IPS-11a (cell line): Measurements from ENCODE around the gene ROS1.

Experiments used
- H3K4me3 ChIP-seq: one replicate; pipeline ENCODE4 v1.5.1; 2013; ENCODE audit warnings: low read depth, low read length, control low read depth

ROS1 gene

DNA sequence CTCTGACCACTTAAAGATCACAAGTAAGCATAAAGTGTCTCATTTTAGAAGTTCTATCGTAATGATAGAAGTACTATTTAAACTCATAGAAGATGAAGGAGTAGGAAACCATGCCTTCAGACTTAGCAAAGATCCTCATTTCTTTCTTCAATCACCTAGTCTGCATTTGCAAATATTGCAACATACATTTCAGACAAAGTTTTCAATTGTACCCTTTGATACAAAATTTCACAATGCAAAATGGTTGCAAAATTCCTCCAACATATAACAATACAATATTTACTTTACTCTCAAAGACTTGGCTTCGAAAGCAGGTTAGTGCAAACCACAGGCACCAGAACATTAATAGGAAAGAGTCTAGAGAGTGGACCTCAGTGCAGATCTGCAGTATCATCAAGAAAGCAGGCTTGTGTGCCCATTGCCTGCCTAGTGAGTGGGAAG lies 16.1 kb upstream of the ROS1 start:
- H3K4me3 ChIP-seq: no peak overlapping the region

GRCh38 chr6:117440706-117441525 lies 15.2 kb upstream of the ROS1 start:
- H3K4me3 ChIP-seq: no peak overlapping the region

DNA sequence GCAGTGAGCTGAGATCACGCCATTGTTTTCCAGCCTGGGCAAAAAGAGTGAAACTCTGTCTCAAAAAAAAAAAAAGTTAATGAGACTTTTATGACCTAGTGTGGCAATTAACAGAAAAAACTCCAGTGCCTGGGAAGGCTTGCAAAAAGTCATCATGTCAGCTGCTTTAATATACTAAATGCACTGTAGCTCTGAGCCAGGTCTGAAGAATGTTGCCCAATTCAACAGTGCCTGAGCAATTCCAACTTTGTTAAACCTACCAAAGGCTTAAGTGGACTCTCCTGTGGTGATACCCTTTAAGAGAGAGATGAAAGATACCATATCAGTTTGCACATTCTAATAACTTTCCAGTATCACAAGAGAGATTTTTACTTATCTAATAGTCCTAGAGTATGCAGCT lies 6.5 kb upstream of the ROS1 start:
- H3K4me3 ChIP-seq: no peak overlapping the region

- no peak overlapping the region for H3K4me3 ChIP-seq
These were observed 2.0 kb downstream of the ROS1 start for GRCh38 chr6:117423754-117424153.

- H3K4me3 ChIP-seq: no peak overlapping the region
These were observed 7.4 kb downstream of the ROS1 start for GRCh38 chr6:117418320-117418719.

GRCh38 chr6:117417851-117418250 lies 7.9 kb downstream of the ROS1 start:
- no peak overlapping the region for H3K4me3 ChIP-seq

DNA sequence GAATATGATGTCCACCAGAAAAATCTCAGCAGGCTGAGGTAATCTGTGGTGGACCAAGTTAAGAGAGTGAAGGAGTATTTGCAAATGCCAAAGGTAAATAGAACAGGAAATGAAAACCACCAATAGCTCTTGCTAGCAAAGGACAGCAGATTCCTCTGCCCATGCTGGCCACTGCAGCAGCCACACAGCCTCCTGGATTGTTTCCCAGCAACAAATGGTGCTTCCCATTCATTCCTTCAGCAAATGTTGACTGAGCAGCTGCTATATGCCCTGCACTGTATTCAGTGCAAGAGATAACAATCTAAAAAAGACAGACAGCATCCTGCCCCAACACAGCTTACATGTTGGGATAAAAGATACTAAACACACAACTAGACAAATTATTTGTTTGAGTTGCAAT lies 11.0 kb downstream of the ROS1 start:
- H3K4me3 ChIP-seq: no peak overlapping the region

GRCh38 chr6:117411474-117411873 lies 14.3 kb downstream of the ROS1 start:
- H3K4me3 ChIP-seq: no peak overlapping the region

GRCh38 chr6:117409863-117410262 lies 15.9 kb downstream of the ROS1 start:
- H3K4me3 ChIP-seq: no peak overlapping the region

- H3K4me3 ChIP-seq: no peak overlapping the region
These were observed 16.3 kb downstream of the ROS1 start for GRCh38 chr6:117409420-117409819.

DNA sequence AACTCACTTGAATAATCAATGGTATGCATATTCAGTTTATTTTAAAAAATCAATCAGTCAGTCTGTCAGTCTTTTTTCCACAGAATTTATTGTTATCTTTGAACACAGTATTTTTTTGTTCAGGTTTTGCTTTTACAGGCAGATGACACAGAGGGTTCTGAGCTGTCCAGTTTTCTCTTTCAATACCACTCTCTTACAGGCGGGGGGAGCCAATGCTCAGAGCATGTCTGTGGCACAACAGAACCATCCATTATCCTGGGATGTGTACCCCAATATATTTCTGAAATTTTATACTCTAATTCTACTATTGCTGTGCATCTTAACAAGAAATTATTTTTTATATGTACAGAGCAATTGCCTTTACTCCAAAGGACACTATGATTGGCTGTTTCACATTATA lies 21.2 kb downstream of the ROS1 start:
- no peak overlapping the region for H3K4me3 ChIP-seq

DNA sequence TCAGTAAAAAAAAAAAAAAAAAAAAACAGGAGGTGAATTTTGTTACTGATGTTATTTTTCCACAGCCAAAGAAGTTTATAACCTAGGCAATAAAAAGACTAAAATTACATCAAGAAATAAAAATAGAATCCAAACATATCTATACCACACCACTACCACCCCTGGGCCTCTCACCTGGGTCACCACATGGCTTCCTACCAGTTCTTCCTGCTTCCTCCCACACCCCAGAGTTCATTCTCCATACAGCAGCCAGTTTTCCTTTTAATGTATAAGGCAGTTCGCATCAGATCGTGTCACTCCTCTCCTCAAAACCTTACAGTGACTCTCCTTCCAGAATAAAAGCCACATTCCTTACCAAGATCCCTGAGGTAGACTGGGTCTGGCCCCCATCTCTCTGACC lies 23.9 kb downstream of the ROS1 start:
- no peak overlapping the region for H3K4me3 ChIP-seq

DNA sequence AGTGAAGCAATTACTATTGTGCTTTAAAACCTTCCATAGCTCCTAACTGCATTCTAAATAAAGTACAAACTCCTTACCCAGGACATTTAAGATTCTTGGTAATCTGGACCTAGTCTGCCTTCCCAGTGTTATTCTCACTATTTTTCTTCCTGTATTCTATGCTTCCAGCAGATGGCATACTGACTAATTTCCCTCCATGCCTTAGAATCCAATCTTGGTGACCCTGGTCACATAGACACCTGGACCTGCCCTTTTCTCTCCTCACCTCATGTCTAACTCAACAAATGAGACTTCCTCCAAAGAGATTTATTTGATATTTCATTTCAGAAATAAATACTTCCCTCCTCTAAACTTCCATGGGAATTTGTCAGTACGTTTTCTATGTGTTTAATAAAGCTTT lies 25.8 kb downstream of the ROS1 start:
- H3K4me3 ChIP-seq: no peak overlapping the region

DNA sequence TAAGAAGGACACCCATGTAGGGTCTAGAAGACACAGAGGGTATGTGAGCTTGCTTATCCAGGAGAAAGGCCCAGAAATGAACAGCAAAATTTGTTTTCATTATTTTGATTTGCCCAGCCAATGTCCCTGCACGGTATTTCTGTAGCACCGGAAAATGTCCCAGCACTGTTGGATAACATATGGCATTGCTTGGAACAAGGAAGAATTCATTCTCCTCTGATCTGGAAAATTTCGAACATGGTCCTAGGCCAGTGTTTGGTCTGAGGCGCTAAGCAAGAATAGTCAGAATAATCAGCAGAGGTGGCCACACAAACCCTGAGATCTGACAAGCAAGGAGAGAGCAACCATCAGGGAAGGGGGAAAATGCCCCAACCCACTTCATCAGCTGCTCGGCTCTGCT lies 26.6 kb downstream of the ROS1 start:
- H3K4me3 ChIP-seq: no peak overlapping the region

GRCh38 chr6:117397536-117398227 lies 28.1 kb downstream of the ROS1 start:
- H3K4me3 ChIP-seq: no peak overlapping the region

DNA sequence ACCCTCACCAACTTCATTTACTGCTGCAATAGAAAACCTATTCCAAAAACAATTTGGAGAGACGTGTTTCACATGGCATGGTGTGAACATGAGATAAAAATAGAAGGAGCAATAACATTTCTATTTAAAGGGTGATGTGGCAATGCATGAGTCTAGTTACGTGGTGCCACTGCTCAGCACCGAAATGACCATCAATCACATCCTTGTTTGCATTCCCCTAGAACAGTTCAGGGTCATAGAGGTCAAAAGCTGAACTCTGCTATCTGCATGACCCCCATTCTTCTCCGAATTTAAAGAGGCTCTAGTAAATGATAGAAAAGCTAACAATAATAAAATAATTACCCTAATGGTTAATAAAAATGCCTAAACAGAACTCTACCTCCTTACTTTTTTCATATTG lies 29.5 kb downstream of the ROS1 start:
- no peak overlapping the region for H3K4me3 ChIP-seq

- no peak overlapping the region for H3K4me3 ChIP-seq
These were observed 30.6 kb downstream of the ROS1 start for GRCh38 chr6:117395164-117395563.

GRCh38 chr6:117393045-117393444 lies 32.7 kb downstream of the ROS1 start:
- no peak overlapping the region for H3K4me3 ChIP-seq

DNA sequence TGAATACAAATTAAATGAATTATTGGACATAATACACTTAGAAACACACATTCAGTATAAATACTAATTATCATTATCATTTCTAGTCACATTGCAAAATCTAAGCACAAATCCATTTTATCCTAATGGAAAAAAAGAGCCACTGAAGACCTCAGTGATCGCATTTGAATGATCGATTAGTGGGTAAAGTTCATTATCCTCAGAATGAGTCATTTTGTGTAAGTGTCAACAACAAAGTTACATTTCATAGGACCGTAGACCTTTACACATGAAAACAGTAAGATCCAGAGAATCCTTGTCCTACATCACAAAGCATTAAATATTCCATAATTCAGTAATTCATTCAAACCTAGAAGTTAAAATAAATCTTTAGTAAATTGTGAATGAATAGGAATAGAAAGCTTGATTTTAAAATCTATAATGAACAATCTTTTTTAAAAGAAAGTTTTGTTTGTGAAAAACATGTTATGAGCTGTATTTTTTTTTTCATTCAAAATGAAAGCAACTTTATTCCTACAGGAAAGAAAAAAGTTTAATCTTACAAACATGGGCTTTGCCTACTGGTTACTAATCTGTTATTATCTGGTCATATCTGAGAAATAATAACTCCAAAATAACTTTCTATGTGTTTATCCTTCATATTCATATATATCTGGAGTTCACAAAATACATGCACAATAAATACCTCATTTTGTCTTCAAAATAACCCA lies 33.7 kb downstream of the ROS1 start:
- no peak overlapping the region for H3K4me3 ChIP-seq

DNA sequence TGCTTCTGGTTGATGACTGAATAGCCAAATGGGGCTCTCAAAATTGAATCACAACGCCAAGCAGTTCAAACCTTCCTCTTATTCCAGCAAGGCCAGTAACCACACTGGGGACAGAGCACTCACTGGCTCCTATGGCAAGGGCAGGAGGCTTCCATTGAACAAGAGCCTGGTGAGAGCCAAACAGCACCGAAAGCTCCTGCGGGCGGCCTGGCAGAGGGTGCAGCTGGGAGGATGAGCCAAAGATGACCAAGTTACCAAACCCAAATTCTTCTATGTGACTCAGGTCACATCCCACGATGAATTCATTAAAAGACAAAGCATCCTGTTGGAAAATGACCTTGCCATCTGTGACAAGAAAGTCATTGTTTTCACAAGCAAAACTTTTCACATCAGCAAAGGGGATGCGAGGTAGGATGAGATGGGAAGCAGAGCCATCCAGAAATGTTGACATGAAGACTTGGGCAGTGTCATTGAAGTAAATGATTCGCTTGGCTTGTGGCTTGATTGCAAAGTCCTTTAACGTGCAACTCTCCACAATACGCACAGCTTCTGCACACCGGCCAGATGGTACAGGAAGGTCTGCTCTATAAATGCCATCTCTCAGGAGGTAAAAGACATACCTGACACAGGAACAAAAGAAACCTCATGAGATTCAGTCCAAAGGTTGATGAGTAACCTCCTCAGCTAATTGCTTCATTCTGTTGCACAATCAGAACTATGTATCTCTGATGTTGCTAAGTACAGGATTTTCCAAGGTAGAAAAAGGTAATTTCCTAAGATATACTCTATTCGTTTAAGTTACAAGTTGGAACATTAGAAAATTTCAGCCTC lies 36.3 kb downstream of the ROS1 start:
- no peak overlapping the region for H3K4me3 ChIP-seq

GRCh38 chr6:117387454-117387974 lies 38.2 kb downstream of the ROS1 start:
- no peak overlapping the region for H3K4me3 ChIP-seq
